Heart left ventricle (tissue), 13 donors: ENCODE data around the gene CENPO.

Source experiments
- POLR2A ChIP-seq, 2 donors: fragments of 450-650 bp; IDR thresholded peaks; one replicate each; pipeline ENCODE4 v1.6.1; 2017; ENCODE audit warnings: antibody characterized with exemption in 2 of 2, mild to moderate bottlenecking in 2 of 2, moderate library complexity in 2 of 2
- TF ChIP-seq, protein P1 (sequence below), 12 donors: fragments of 200-600 bp; sonication (generic) in 4 of 12; IDR thresholded peaks; one replicate each; pipeline versions ENCODE4 v1.5.0 to v1.8.0; 2018 to 2022; ENCODE audit warnings: antibody characterized with exemption in 12 of 12, mild to moderate bottlenecking in 5 of 12
- donor health status: ischemic (EF 13 %, LVEDD 7.1; RV severe dilation, severe dysfunction).
- donor health status: DM: no; HTN: yes; CAD: no.
- donor health status: DM: no; HTN: no; CAD: no.
- donor health status: ischemic (EF 25% LVEDD 6.9; RV normal size, moderate dysfunction).
- donor health status: ischemic (EF 25% LVEDD 5.7; RV mildly dilated, moderate dysfunction).
- donor health status: ischemic (EF 35%, LVEDD 5.7; RV mildly dilated, moderate dysfunction).
- donor health status: nonischemic (EF 11% LVEDD 7.7; RV severe dilation, severe dysfunction).
- donor health status: DM: yes; HTN: yes; CAD: no.
- donor health status: PGD.
- donor health status: ischemic (EF 29% LVEDD 5.4; RV normal size, mild dysfunction).
- donor health status: nonischemic (EF 23%, LVEDD 6.1; RV moderate dilation, normal function).

DNA sequence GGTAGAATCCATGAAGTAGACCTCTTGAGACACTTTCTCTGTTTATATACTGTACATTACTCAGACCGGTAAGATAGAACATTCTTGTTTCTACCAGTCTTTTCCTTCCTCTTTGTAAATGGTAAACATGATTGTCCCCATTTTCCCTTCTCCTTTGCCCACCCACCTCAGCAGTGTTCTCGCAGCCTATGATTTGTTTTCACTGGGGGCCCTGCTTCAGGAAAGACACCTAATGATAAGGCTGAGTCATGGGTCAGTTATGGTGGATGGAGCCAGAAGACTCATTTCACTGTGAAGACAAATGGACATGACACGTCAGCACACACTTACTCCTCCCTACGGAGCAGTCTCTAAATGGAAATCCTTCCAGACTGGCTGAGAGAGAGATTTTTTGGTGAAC, 23.7 kb downstream of the CENPO start:
- TF ChIP-seq, protein P1, sequence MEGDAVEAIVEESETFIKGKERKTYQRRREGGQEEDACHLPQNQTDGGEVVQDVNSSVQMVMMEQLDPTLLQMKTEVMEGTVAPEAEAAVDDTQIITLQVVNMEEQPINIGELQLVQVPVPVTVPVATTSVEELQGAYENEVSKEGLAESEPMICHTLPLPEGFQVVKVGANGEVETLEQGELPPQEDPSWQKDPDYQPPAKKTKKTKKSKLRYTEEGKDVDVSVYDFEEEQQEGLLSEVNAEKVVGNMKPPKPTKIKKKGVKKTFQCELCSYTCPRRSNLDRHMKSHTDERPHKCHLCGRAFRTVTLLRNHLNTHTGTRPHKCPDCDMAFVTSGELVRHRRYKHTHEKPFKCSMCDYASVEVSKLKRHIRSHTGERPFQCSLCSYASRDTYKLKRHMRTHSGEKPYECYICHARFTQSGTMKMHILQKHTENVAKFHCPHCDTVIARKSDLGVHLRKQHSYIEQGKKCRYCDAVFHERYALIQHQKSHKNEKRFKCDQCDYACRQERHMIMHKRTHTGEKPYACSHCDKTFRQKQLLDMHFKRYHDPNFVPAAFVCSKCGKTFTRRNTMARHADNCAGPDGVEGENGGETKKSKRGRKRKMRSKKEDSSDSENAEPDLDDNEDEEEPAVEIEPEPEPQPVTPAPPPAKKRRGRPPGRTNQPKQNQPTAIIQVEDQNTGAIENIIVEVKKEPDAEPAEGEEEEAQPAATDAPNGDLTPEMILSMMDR (IDR thresholded peaks at IDR 0.05) = no peak
- TF ChIP-seq POLR2A (IDR thresholded peaks at IDR 0.05) = no peak
